ENCODE measurements around the gene BAZ2A.

DNA sequence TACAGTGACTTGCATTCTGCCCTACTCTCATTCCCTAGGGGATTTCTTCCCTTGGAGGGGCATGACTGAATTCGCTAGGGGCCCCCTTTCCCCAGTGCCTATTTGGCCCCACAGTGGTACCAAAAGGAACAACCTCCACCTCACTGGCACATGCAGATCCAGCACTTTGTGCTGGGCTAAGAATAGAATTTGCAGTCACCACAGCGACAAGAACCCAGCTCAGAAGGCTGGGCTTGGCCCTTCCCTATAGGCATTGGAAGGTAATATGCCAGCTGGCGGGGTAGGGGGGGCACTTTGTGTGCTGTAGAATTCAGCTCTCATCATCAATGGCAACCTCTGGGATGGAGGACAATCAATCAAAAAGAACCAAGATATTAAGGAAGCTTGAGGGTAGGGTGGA is 13.9 kb downstream of the BAZ2A start:
- TF ChIP-seq, protein P1, sequence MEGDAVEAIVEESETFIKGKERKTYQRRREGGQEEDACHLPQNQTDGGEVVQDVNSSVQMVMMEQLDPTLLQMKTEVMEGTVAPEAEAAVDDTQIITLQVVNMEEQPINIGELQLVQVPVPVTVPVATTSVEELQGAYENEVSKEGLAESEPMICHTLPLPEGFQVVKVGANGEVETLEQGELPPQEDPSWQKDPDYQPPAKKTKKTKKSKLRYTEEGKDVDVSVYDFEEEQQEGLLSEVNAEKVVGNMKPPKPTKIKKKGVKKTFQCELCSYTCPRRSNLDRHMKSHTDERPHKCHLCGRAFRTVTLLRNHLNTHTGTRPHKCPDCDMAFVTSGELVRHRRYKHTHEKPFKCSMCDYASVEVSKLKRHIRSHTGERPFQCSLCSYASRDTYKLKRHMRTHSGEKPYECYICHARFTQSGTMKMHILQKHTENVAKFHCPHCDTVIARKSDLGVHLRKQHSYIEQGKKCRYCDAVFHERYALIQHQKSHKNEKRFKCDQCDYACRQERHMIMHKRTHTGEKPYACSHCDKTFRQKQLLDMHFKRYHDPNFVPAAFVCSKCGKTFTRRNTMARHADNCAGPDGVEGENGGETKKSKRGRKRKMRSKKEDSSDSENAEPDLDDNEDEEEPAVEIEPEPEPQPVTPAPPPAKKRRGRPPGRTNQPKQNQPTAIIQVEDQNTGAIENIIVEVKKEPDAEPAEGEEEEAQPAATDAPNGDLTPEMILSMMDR (conservative IDR thresholded peaks at IDR 0.05): no peak
- TF ChIP-seq EZH2 (IDR thresholded peaks at IDR 0.05; ENCODE audit: low read depth): no peak
